ENCODE measurements around the gene LTBR.
A peak's percentile ranks its signal among the peaks of the same experiment; 100 is the strongest.
"Not testable (repeated sequence)": the region's sequence is repeated elsewhere in the genome, so short reads cannot be mapped to it uniquely, and the experiment has no call there.

LTBR gene

GRCh38 chr12:6424866-6425265 lies 40.9 kb downstream of the LTBR start:
- H3K9ac ChIP-seq (ENCODE audit: low read depth in 1 of 2, low read length in 2 of 2), result no peak overlapping the region
- H3K9me3 ChIP-seq (ENCODE audit: control insufficient read depth in 2 of 2, low read length in 2 of 2), result no peaks in the 10 kb centered on the region
- no peaks in the 10 kb centered on the region for H3K27me3 ChIP-seq (ENCODE audit: control insufficient read depth in 2 of 2, insufficient read depth in 2 of 2, low read length in 2 of 2)
- no peaks in the 10 kb centered on the region for H3K36me3 ChIP-seq (ENCODE audit: control insufficient read depth in 2 of 2, insufficient read depth in 2 of 2, low read length in 2 of 2)
- no peak overlapping the region for H3K27ac ChIP-seq (ENCODE audit: low read depth in 2 of 2, low read length in 2 of 2)
- no peak overlapping the region for H3K4me3 ChIP-seq (ENCODE audit: low read length in 2 of 2)
- peaks cover 7 to 8% of the 10 kb centered on the region in 2 donors for H3K4me1 ChIP-seq (ENCODE audit: control insufficient read depth in 2 of 2, insufficient read depth in 2 of 2, low read length in 2 of 2)

- peaks cover 15% of the 10 kb centered on the region in 2 donors for H3K4me1 ChIP-seq (ENCODE audit: control insufficient read depth in 2 of 2, insufficient read depth in 2 of 2, low read length in 2 of 2)
- H3K9me3 ChIP-seq (ENCODE audit: control insufficient read depth in 2 of 2, low read length in 2 of 2), result no peaks in the 10 kb centered on the region
- H3K27me3 ChIP-seq (ENCODE audit: control insufficient read depth in 2 of 2, insufficient read depth in 2 of 2, low read length in 2 of 2), result no peaks in the 10 kb centered on the region
- no peaks in the 10 kb centered on the region for H3K36me3 ChIP-seq (ENCODE audit: control insufficient read depth in 2 of 2, insufficient read depth in 2 of 2, low read length in 2 of 2)
- H3K9ac ChIP-seq (ENCODE audit: low read depth in 1 of 2, low read length in 2 of 2), result no peak overlapping the region
- H3K4me3 ChIP-seq (ENCODE audit: low read length in 2 of 2), result no peak overlapping the region
- H3K27ac ChIP-seq (ENCODE audit: low read depth in 2 of 2, low read length in 2 of 2), result peak overlapping the region; percentile 52 to 79
Observed at GRCh38 chr12:6425590-6426531, 41.9 kb downstream of the LTBR start.

- Histone ChIP-seq H3K4me3 (ENCODE audit: low read length in 2 of 2) (no peak overlapping the region), H3K4me1 (ENCODE audit: control insufficient read depth in 2 of 2, insufficient read depth in 2 of 2, low read length in 2 of 2) (peaks cover 17 to 21% of the 10 kb centered on the region in 2 donors), H3K9me3 (ENCODE audit: control insufficient read depth in 2 of 2, low read length in 2 of 2) (no peaks in the 10 kb centered on the region), H3K27ac (ENCODE audit: low read depth in 2 of 2, low read length in 2 of 2) (peak overlapping the region; percentile 52 to 79), H3K9ac (ENCODE audit: low read depth in 1 of 2, low read length in 2 of 2) (peak overlapping the region in 1 of 2 donors; percentile 1), H3K36me3 (ENCODE audit: control insufficient read depth in 2 of 2, insufficient read depth in 2 of 2, low read length in 2 of 2) (no peaks in the 10 kb centered on the region), H3K27me3 (ENCODE audit: control insufficient read depth in 2 of 2, insufficient read depth in 2 of 2, low read length in 2 of 2) (no peaks in the 10 kb centered on the region)
Observed at GRCh38 chr12:6426882-6427671, 43.1 kb downstream of the LTBR start.

- not testable (repeated sequence) for H3K27me3 ChIP-seq (ENCODE audit: control insufficient read depth in 2 of 2, insufficient read depth in 2 of 2, low read length in 2 of 2); H3K36me3 ChIP-seq (ENCODE audit: control insufficient read depth in 2 of 2, insufficient read depth in 2 of 2, low read length in 2 of 2); H3K9ac ChIP-seq (ENCODE audit: low read depth in 1 of 2, low read length in 2 of 2); H3K4me3 ChIP-seq (ENCODE audit: low read length in 2 of 2); H3K9me3 ChIP-seq (ENCODE audit: control insufficient read depth in 2 of 2, low read length in 2 of 2)
- H3K4me1 ChIP-seq (ENCODE audit: control insufficient read depth in 2 of 2, insufficient read depth in 2 of 2, low read length in 2 of 2), result peaks cover 17 to 21% of the 10 kb centered on the region in 2 donors
- H3K27ac ChIP-seq (ENCODE audit: low read depth in 2 of 2, low read length in 2 of 2), result peak overlapping the region in 1 of 2 donors; percentile 79
Observed at GRCh38 chr12:6427796-6428195, 43.8 kb downstream of the LTBR start.

GRCh38 chr12:6428326-6428725 lies 44.4 kb downstream of the LTBR start:
- Histone ChIP-seq H3K27me3 (ENCODE audit: control insufficient read depth in 2 of 2, insufficient read depth in 2 of 2, low read length in 2 of 2) (no peaks in the 10 kb centered on the region), H3K4me3 (ENCODE audit: low read length in 2 of 2) (no peak overlapping the region), H3K36me3 (ENCODE audit: control insufficient read depth in 2 of 2, insufficient read depth in 2 of 2, low read length in 2 of 2) (no peaks in the 10 kb centered on the region)

GRCh38 chr12:6430124-6430989 lies 46.4 kb downstream of the LTBR start:
- H3K36me3 ChIP-seq (ENCODE audit: control insufficient read depth in 2 of 2, insufficient read depth in 2 of 2, low read length in 2 of 2), result no peaks in the 10 kb centered on the region
- peak overlapping the region; percentile 69 to 70 for H3K27ac ChIP-seq (ENCODE audit: low read depth in 2 of 2, low read length in 2 of 2)
- no peaks in the 10 kb centered on the region for H3K27me3 ChIP-seq (ENCODE audit: control insufficient read depth in 2 of 2, insufficient read depth in 2 of 2, low read length in 2 of 2)
- H3K9ac ChIP-seq (ENCODE audit: low read depth in 1 of 2, low read length in 2 of 2), result peak overlapping the region in 1 of 2 donors; percentile 39
- H3K4me1 ChIP-seq (ENCODE audit: control insufficient read depth in 2 of 2, insufficient read depth in 2 of 2, low read length in 2 of 2), result peaks cover 9 to 15% of the 10 kb centered on the region in 2 donors
- no peaks in the 10 kb centered on the region for H3K9me3 ChIP-seq (ENCODE audit: control insufficient read depth in 2 of 2, low read length in 2 of 2)
- H3K4me3 ChIP-seq (ENCODE audit: low read length in 2 of 2), result peak overlapping the region; percentile 15 to 66

More at GRCh38 chr12:6428326-6428725, 44.4 kb downstream of the LTBR start:
- Histone ChIP-seq H3K9me3 (ENCODE audit: control insufficient read depth in 2 of 2, low read length in 2 of 2) (no peaks in the 10 kb centered on the region), H3K9ac (ENCODE audit: low read depth in 1 of 2, low read length in 2 of 2) (no peak overlapping the region), H3K4me1 (ENCODE audit: control insufficient read depth in 2 of 2, insufficient read depth in 2 of 2, low read length in 2 of 2) (peaks cover 17 to 21% of the 10 kb centered on the region in 2 donors), H3K27ac (ENCODE audit: low read depth in 2 of 2, low read length in 2 of 2) (peak overlapping the region in 1 of 2 donors; percentile 79)

GRCh38 chr12:6432991-6433390 lies 49.0 kb downstream of the LTBR start:
- no peak overlapping the region for H3K27ac ChIP-seq (ENCODE audit: low read depth in 2 of 2, low read length in 2 of 2)
- H3K36me3 ChIP-seq (ENCODE audit: control insufficient read depth in 2 of 2, insufficient read depth in 2 of 2, low read length in 2 of 2), result no peaks in the 10 kb centered on the region
- no peaks in the 10 kb centered on the region for H3K27me3 ChIP-seq (ENCODE audit: control insufficient read depth in 2 of 2, insufficient read depth in 2 of 2, low read length in 2 of 2)
- no peak overlapping the region for H3K9ac ChIP-seq (ENCODE audit: low read depth in 1 of 2, low read length in 2 of 2)
- H3K4me3 ChIP-seq (ENCODE audit: low read length in 2 of 2), result no peak overlapping the region
- H3K9me3 ChIP-seq (ENCODE audit: control insufficient read depth in 2 of 2, low read length in 2 of 2), result no peaks in the 10 kb centered on the region
- H3K4me1 ChIP-seq (ENCODE audit: control insufficient read depth in 2 of 2, insufficient read depth in 2 of 2, low read length in 2 of 2), result peaks cover 9 to 15% of the 10 kb centered on the region in 2 donors

- no peak overlapping the region for H3K4me3 ChIP-seq (ENCODE audit: low read length in 2 of 2)
- H3K27ac ChIP-seq (ENCODE audit: low read depth in 2 of 2, low read length in 2 of 2), result no peak overlapping the region
- no peaks in the 10 kb centered on the region for H3K27me3 ChIP-seq (ENCODE audit: control insufficient read depth in 2 of 2, insufficient read depth in 2 of 2, low read length in 2 of 2)
- no peak overlapping the region for H3K9ac ChIP-seq (ENCODE audit: low read depth in 1 of 2, low read length in 2 of 2)
- no peaks in the 10 kb centered on the region for H3K9me3 ChIP-seq (ENCODE audit: control insufficient read depth in 2 of 2, low read length in 2 of 2)
- peaks cover 9 to 15% of the 10 kb centered on the region in 2 donors for H3K4me1 ChIP-seq (ENCODE audit: control insufficient read depth in 2 of 2, insufficient read depth in 2 of 2, low read length in 2 of 2)
- H3K36me3 ChIP-seq (ENCODE audit: control insufficient read depth in 2 of 2, insufficient read depth in 2 of 2, low read length in 2 of 2), result no peaks in the 10 kb centered on the region
Observed at GRCh38 chr12:6434205-6435140, 50.5 kb downstream of the LTBR start.

All from mucosa of rectum (tissue), 2 donors.